Fibroblast of lung (primary cell): ENCODE results near the gene NCOA7.

Experiments
- EZH2 ChIP-seq: IDR thresholded peaks from 2 replicates; pipeline ENCODE4 v1.5.1; 2012; ENCODE audit warnings: low read length, control low read depth, mild to moderate bottlenecking; ENCODE audit errors: missing control alignments
- TF ChIP-seq, protein P1 (sequence below), 2 donors: IDR thresholded peaks in 1 of 2; conservative IDR thresholded peaks in 1 of 2; 1 replicate in 1 of 2; 2 replicates in 1 of 2; pipeline ENCODE4 v1.5.1; 2011 to 2012; ENCODE audit warnings: low read length in 2 of 2, control low read depth in 1 of 2, inconsistent platforms in 1 of 2, low read depth in 1 of 2, mild to moderate bottlenecking in 1 of 2

GRCh38 chr6:125957391-125957693 is 166.6 kb downstream of the NCOA7 start:
- TF ChIP-seq, protein P1, sequence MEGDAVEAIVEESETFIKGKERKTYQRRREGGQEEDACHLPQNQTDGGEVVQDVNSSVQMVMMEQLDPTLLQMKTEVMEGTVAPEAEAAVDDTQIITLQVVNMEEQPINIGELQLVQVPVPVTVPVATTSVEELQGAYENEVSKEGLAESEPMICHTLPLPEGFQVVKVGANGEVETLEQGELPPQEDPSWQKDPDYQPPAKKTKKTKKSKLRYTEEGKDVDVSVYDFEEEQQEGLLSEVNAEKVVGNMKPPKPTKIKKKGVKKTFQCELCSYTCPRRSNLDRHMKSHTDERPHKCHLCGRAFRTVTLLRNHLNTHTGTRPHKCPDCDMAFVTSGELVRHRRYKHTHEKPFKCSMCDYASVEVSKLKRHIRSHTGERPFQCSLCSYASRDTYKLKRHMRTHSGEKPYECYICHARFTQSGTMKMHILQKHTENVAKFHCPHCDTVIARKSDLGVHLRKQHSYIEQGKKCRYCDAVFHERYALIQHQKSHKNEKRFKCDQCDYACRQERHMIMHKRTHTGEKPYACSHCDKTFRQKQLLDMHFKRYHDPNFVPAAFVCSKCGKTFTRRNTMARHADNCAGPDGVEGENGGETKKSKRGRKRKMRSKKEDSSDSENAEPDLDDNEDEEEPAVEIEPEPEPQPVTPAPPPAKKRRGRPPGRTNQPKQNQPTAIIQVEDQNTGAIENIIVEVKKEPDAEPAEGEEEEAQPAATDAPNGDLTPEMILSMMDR (conservative IDR thresholded peaks at IDR 0.05 in 1 of 2, IDR thresholded peaks at IDR 0.05 in 1 of 2; ENCODE audit: low read depth in 1 of 2, low read length in 2 of 2): no peak
- no peak for TF ChIP-seq EZH2
